Endometrial microvascular endothelial cells (primary cell): ENCODE data around the gene ARHGEF19. TPM values are rescaled to one million over a fixed set of nuclear protein-coding genes. Genes with fewer than 3 reads are reported as not detected.

Experiments
- in situ Hi-C: cut with HindIII; loops from 2 replicates; pipeline ENCODE4 v1.10.0; 2017; ENCODE audit warnings: low sequenced_read_pairs, low pct_unique_long_range_greater_than_20kb; ENCODE audit errors: inconsistent ontology term
- total RNA-seq: library from RNA; depleted of rRNA; stranded (reverse); fragments of >200 nt; gene quantifications from one replicate; pipeline ENCODE4 v1.2.3, GENCODE V29; 2015; ENCODE audit errors: inconsistent ontology term

ARHGEF19 gene
- total RNA-seq, 1 donor from 2014 or later = 3.1 TPM

GRCh38 chr1:16246239-16246638 lies 33.8 kb upstream of the ARHGEF19 start:
- in situ Hi-C loops = loop anchor here (25.0 kb wide), 1 partner anchor 116 kb away; the partner anchor contains the start of genes FBXO42 and SZRD1

- in situ Hi-C loops = loop anchor here (25.0 kb wide), 1 partner anchor 117 kb away; the partner anchor contains the start of genes FBXO42 and SZRD1
Measured at GRCh38 chr1:16245476-16246196, 33.2 kb upstream of the ARHGEF19 start.

DNA sequence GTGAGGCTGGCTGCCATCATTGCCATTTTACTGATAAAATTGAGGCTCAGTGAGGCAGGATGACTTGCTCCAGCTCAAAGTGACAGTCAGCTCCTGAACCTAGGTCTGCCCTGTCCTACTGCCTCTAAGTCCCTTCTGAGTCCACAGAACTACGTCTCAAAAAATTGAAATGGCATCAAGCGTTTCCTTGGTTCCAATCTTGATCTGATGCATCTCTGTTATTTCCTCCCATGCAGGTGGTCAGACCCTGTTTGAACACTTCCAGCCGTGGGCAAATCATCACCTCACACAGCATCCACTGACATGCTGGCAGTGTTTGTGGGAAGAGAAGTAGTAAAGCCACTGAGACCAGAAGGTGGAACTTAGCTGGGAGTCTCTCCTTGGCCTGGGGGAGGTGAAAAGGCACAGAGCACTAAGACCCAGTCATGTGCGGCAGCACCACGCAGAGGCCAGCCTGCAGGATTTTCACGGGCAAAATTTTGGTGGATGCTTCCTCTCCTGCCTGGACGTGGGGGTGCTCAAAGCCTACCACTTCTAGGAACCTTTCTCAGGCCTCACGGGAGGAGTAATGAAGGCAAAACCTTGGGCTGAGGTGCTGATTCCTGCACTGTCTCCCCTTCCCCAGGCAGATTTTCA lies 32.3 kb upstream of the ARHGEF19 start:
- in situ Hi-C loops = loop anchor here (25.0 kb wide), 1 partner anchor 118 kb away; the partner anchor contains the start of genes FBXO42 and SZRD1

GRCh38 chr1:16243936-16244649 lies 31.6 kb upstream of the ARHGEF19 start:
- in situ Hi-C loops = loop anchor here (25.0 kb wide), 1 partner anchor 118 kb away; the partner anchor contains the start of genes FBXO42 and SZRD1

GRCh38 chr1:16243215-16243610 lies 30.8 kb upstream of the ARHGEF19 start:
- in situ Hi-C loops = loop anchor here (25.0 kb wide), 1 partner anchor 119 kb away; the partner anchor contains the start of genes FBXO42 and SZRD1

DNA sequence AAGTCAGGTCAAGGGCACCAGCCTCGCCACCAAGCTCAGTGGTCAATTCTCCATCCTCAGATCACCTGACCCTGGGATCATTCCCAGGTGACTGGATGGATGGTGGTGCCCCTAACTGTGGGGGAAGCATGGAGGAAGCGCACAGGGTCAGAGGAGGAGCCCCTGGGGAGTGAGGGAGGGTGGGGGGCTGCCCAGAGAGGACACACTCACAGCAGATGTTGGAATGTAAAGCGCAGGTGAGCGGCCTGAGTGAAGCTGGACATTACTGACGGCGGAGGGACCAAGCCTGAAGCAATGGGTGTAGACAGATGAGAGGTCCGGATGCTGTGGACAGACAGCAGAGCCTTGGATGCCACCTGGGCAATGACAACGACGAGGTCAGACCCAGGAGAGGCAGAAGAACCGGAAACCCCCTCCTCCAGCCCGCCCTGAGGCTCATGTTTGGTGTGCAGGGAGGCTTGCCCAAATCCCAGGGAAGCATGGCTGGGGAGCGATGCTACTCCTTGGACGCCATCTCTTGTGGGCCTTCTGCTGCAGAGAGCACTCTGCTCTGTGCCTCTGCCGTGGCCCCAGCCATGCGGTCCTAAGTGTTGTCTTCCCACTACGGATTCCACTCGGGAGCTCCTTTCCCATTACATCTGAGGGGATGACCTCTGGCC lies 30.2 kb upstream of the ARHGEF19 start:
- in situ Hi-C loops = loop anchor here (25.0 kb wide), 1 partner anchor 120 kb away; the partner anchor contains the start of genes FBXO42 and SZRD1

DNA sequence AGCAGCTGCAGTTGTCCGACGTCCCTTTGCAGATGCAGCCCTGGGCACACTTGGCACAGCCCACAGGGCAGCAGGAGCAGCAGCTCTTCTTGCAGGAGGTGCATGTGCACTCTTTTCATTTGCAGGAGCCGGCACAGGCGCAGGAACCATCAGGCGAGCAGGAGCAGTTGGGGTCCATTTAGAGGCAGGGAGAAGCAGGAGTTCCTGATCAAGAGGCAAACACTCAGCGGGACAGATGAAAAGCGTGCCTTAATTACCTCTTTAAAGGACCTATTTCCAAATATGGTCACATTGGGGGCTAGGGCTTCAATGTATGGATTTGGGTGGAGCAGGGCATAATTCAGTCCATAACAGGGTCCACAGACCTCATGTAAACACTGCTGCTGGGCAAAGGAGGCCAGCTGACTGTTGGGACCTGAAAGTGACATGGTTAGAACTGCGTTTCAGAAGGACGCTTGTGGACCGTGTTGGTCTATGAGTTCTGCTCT lies 28.8 kb upstream of the ARHGEF19 start:
- in situ Hi-C loops = loop anchor here (25.0 kb wide), 1 partner anchor 121 kb away; the partner anchor contains the start of genes FBXO42 and SZRD1

DNA sequence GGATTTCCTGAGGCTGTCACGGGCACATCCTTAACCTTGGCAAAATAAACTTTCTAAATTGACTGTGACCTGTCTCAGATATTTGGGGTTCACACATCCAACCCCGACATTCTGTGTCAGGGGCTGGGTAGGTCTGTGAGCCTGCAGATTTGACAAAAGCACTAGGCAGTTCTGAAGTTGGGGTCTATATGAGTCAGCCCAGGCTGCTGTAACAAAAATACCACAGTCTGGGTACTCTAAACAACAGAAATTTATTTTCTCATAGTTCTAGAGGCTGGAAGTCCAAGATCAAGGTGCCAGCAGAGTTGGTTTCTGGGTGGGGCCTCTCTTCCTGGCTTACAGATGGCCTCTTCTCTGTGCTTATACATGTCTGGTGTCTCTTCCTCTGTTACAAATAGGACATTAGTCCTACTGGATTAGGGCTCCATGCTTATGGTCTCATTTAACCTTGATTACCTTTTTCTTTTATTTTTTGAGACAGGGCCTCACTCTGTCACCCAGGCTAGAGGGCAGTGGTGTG lies 27.6 kb upstream of the ARHGEF19 start:
- in situ Hi-C loops = loop anchor here (25.0 kb wide), 1 partner anchor 122 kb away; the partner anchor contains the start of genes FBXO42 and SZRD1

GRCh38 chr1:16237343-16237830 lies 24.9 kb upstream of the ARHGEF19 start:
- in situ Hi-C loops = loop anchor here (25.0 kb wide), 1 partner anchor 125 kb away; the partner anchor contains the start of genes FBXO42 and SZRD1

- in situ Hi-C loops = loop anchor here (25.0 kb wide), 1 partner anchor 126 kb away; the partner anchor contains the start of genes FBXO42 and SZRD1
Measured at GRCh38 chr1:16236511-16237342, 24.3 kb upstream of the ARHGEF19 start, which contains the start of gene CPLANE2. TSS of gene CPLANE2 (minus strand) at chr1:16237183. CDS start at chr1:16236742, 441 bp downstream.

GRCh38 chr1:16235944-16236510 lies 23.6 kb upstream of the ARHGEF19 start:
- in situ Hi-C loops = loop anchor here (25.0 kb wide), 1 partner anchor 126 kb away; the partner anchor contains the start of genes FBXO42 and SZRD1

GRCh38 chr1:16235347-16235746 lies 22.9 kb upstream of the ARHGEF19 start:
- in situ Hi-C loops = loop anchor here (25.0 kb wide), 1 partner anchor 127 kb away; the partner anchor contains the start of genes FBXO42 and SZRD1

DNA sequence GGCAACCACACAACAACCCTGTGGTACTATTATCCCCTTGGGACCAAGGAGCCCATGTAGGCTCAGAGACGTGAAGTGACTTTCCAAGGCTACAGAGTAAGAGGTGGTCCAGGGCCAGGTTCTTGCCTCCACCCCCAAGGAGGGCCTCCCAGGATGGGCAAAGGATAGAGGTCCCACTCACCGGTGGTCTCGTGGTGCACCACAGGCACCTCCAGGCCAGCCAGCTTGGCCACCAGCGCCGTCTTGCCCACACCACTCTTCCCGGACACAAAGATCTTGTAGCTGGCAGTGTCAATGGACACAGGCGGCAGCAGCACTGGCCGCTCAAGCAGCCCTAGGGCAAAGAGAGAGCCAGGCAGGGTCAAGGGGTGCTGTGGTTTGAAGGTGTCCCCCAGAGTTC lies 21.0 kb upstream of the ARHGEF19 start:
- in situ Hi-C loops = loop anchor here (25.0 kb wide), 1 partner anchor 129 kb away; the partner anchor contains the start of genes FBXO42 and SZRD1

DNA sequence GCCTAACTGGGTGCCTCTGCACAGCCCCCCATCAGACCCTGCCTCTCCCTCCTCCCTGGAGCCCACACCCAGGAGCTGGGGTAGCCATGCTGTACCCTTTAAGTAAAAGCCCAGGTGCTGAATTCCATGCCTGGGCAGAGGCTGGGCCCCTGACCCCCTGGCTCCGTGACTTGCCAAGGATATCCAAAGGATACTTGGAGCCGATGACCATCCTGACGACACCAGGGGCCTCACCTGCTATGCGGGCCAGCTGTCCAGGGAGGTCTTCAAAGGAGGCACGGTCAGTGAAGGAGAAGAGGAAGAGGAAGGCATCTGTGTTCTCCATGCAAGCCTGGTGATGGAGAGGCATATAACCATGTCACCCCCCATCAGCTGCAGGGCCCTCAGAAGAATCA lies 19.9 kb upstream of the ARHGEF19 start:
- in situ Hi-C loops = loop anchor here (25.0 kb wide), 1 partner anchor 130 kb away; the partner anchor contains the start of genes FBXO42 and SZRD1

GRCh38 chr1:16231331-16232315 lies 19.2 kb upstream of the ARHGEF19 start:
- in situ Hi-C loops = loop anchor here (25.0 kb wide), 1 partner anchor 131 kb away; the partner anchor contains the start of genes FBXO42 and SZRD1
